Measurements from ENCODE around the gene FAM43A. TPM values are rescaled to one million over a fixed set of nuclear protein-coding genes. Genes with fewer than 3 reads are reported as not detected.

The FAM43A gene
- total and polyA plus RNA-seq, 2 of the 4 experiments (the other 2 are of a cell fraction), result 3.0 to 11.5 TPM

GRCh38 chr3:194720048-194720447, 34.4 kb downstream of the FAM43A start:
- BruUV-seq (replicated peaks), result no TSS peak
- H2BK20ac ChIP-seq (ENCODE audit: low read depth, low read length), result no peak overlapping the region
- no peak overlapping the region for H3K4me2 ChIP-seq (ENCODE audit: low read depth, low read length)
- H3K14ac ChIP-seq (replicated peaks; ENCODE audit: low read depth, low read length), result no peak overlapping the region
- H3K36me3 ChIP-seq (ENCODE audit: control insufficient read depth, insufficient read depth, low read length), result no peaks in the 10 kb centered on the region
- no peak overlapping the region for H2AFZ ChIP-seq (replicated peaks; ENCODE audit: low read length, poor library complexity)
- no peak overlapping the region for H4K8ac ChIP-seq (ENCODE audit: low read depth in 2 of 2, low read length in 2 of 2)
- H3K56ac ChIP-seq (ENCODE audit: extremely low read depth, insufficient read depth, low read length), result no peak overlapping the region
- H3K18ac ChIP-seq (ENCODE audit: low read depth, low read length), result no peak overlapping the region
- no peak overlapping the region for H4K91ac ChIP-seq (ENCODE audit: insufficient read depth, low read depth, low read length)
- CTCF ChIA-PET, result interaction anchor here (0.7 to 1.0 kb wide), 2 partner anchors 12 to 551 kb away, joined by 3 read pairs; partner anchors contain the start of gene XXYLT1
- H2AK5ac ChIP-seq (ENCODE audit: low read depth, low read length), result no peak overlapping the region
- H3K9me1 ChIP-seq (ENCODE audit: insufficient read depth, low read length), result no peaks in the 10 kb centered on the region
- dilution Hi-C loops (cut with HindIII; ENCODE audit: low sequenced_read_pairs, unreplicated experiment) (no loop called here), intact Hi-C loops (cut with micrococcal nuclease) (no loop called here), in situ Hi-C loops (cut with MboI; ENCODE audit: low sequenced_read_pairs) (no loop called here)
- H3K79me1 ChIP-seq (ENCODE audit: low read depth in 1 of 2, low read length in 2 of 2), result no peaks in the 10 kb centered on the region
- no peak overlapping the region for H3K4me3 ChIP-seq (ENCODE audit: insufficient read depth, low read depth, low read length)
- no peaks in the 10 kb centered on the region for H3K4me1 ChIP-seq (ENCODE audit: control insufficient read depth, insufficient read depth, low read length)
- no peak overlapping the region for H3K4ac ChIP-seq (ENCODE audit: low read depth, low read length)
- H2BK120ac ChIP-seq (ENCODE audit: low read depth, low read length), result no peak overlapping the region
- POLR2A ChIA-PET (ENCODE audit: unreplicated experiment), result no interaction called here
- no peak overlapping the region for H2BK15ac ChIP-seq (ENCODE audit: low read depth, low read length)
- no peak overlapping the region for H4K5ac ChIP-seq (ENCODE audit: low read depth, low read length)
- H2AK9ac ChIP-seq (replicated peaks; ENCODE audit: low read depth, low read length, poor library complexity), result no peak overlapping the region
- H3K27ac ChIP-seq (ENCODE audit: insufficient read depth, low read length), result no peak overlapping the region
- TF ChIP-seq POLR2A (IDR thresholded peaks at IDR 0.05; ENCODE audit: low read depth, low read length), result no peak
- TF ChIP-seq MAZ (IDR thresholded peaks at IDR 0.05; ENCODE audit: borderline replicate concordance, low read depth, low read length), result no peak
- no peak for TF ChIP-seq RCOR1 (IDR thresholded peaks at IDR 0.05; ENCODE audit: insufficient replicate concordance, low read length)
- TF ChIP-seq RFX5 (IDR thresholded peaks at IDR 0.05; ENCODE audit: low read depth, low read length), result no peak
- no peak for TF ChIP-seq CEBPB (IDR thresholded peaks at IDR 0.05; ENCODE audit: low read depth, low read length)
- TF ChIP-seq CHD1 (IDR thresholded peaks at IDR 0.05; ENCODE audit: low read depth, low read length), result no peak
- TF ChIP-seq FOS (IDR thresholded peaks at IDR 0.05; ENCODE audit: low read depth, low read length), result no peak
- no peak for TF ChIP-seq BHLHE40 (IDR thresholded peaks at IDR 0.05; ENCODE audit: low read depth, low read length)
- no peak for TF ChIP-seq NFE2L2 (IDR thresholded peaks at IDR 0.05; ENCODE audit: low read depth, low read length)
- no peak for TF ChIP-seq ELK1 (IDR thresholded peaks at IDR 0.05; ENCODE audit: borderline replicate concordance, low read depth, low read length)
- TF ChIP-seq MAFK (IDR thresholded peaks at IDR 0.05; ENCODE audit: low read depth, low read length), result no peak
- TF ChIP-seq CTCF (conservative IDR thresholded peaks at IDR 0.05; ENCODE audit: low read depth, low read length), result no peak
- no peak for TF ChIP-seq USF2 (IDR thresholded peaks at IDR 0.05; ENCODE audit: low read depth, low read length)
- no peak for TF ChIP-seq SMC3 (IDR thresholded peaks at IDR 0.05; ENCODE audit: low read depth, low read length)
- TF ChIP-seq RAD21 (IDR thresholded peaks at IDR 0.05; ENCODE audit: low read length), result no peak
- no peak for TF ChIP-seq MXI1 (IDR thresholded peaks at IDR 0.05; ENCODE audit: borderline replicate concordance, low read depth, low read length)
- H3K9me3 ChIP-seq (ENCODE audit: control insufficient read depth, insufficient read depth, low read length), result peaks cover 2% of the 10 kb centered on the region; the same call in 1 of the 2 replicates
- no peak for ATAC-seq (ENCODE audit: low read depth)
- no peak for DNase-seq
- no peak overlapping the region for H2BK5ac ChIP-seq (ENCODE audit: low read depth, low read length, poor library complexity, severe bottlenecking)
- WGBS, 2 experiments (ENCODE audit: extremely low coverage in 2 of 2, insufficient read length in 1 of 2), result 73% methylated on average over 2 of the region's 6 CpGs; no CpG with 5 or more reads in 1 of the 2 experiments
- H3K27me3 ChIP-seq (ENCODE audit: control insufficient read depth, insufficient read depth, low read length), result peaks cover 40% of the 10 kb centered on the region
- no peak overlapping the region for H3K9ac ChIP-seq (ENCODE audit: low read depth, low read length)
- no peaks in the 10 kb centered on the region for H4K20me1 ChIP-seq (ENCODE audit: insufficient read depth, low read length)
- H3K23ac ChIP-seq (ENCODE audit: low read depth, low read length), result no peak overlapping the region

Data from IMR-90 (cell line).